NCI-H2107 (cell line): ENCODE measurements around the gene EXD3.

Source experiments
- DNase-seq: peaks from one replicate; lab custom pipeline; 2025; lab: John Stamatoyannopoulos, UW

Gene EXD3

DNA sequence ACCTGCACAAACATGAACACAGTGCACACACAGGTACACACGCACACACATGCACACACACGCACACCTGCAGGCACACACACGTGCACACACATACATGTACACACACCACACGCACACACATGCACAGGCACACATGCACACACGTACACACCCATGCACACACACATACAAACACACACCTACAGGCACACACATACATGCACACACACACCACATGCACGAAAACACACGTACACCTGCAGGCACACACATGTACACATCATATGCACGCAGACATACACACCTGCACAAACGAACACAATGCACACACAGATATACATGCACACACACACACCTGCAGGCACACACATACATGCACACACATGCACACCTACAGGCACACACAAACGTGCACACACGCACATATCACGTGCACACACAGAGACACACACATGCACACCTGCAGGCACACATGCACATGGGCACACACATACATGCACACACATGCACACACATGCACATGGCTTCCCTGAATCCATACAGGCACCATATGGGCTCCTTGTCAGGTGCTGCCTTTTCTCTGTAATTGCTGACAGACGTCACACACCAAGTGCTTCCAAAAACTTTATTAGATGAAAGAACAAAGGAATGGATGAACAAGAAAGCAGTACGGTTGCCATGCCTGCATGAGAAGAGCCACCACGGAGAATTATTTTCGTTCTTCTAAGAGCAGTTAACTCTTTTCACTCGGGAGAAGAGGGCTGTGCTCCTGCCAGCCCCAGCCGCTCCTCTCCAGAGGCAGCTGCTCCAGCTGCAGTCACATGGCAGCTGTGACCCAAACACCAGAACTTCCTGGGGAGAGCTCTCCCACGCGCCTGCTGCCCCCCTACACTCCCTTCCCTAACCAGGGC, 57.2 kb downstream of the EXD3 start:
- DNase-seq: no peak

DNA sequence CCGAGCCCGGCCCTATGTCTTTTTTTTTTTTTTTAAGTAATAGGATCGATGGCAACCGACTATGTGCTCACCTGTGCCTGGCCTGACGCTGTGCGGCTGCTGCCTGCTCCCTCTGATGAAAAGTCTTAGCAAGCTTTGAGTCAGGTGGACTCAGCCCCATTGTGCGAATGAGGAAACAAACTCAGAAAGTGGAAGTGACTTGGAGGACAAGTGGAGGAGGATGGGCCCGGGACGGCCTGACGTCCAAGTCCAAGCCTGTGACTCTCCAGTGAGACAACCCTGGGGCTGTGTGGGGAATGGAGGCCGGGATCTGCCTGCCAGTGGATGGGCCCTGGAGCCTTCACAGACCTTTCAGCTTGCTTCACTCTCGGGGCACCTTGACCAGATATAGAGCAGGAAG, 57.9 kb downstream of the EXD3 start:
- DNase-seq: no peak

DNA sequence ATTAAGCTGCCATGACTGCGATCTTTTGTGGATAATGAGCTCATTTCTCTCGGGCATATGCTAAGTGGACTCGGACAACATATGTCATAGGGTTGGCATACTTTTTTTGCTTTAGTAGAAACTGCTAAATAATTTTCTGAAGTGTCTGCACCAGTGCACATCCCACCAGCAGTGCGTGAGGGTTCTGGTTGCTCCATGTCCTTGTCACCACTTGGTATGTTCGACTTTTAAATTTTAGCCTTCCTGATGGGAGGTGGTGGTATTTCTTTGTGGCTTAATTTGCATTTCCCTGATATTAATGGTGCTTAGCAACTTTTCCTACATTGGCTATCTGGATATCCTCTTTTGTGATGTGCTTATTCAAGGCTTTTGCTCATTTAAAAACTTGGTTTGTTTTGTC, 63.1 kb downstream of the EXD3 start:
- no peak for DNase-seq

DNA sequence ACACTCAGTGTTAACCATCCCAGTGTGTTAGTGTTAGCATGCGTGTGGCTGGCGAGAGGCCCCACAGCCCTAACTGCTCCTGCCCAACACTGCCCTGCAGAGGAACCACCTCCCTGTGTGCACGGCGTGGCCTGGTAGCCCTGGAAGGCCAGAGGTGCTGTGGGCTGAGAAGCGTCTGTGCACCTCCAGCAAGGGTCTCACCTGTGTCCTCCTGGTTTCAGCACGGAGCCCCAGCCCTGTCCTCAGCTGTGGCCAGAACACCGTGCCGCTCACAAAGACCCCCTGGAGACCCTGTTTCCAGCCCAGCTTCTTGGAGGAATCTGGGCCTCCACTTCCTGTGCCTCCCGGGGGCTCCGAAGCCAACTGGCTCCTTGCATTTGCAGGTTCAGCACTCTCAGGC, 64.8 kb downstream of the EXD3 start:
- no peak for DNase-seq

DNA sequence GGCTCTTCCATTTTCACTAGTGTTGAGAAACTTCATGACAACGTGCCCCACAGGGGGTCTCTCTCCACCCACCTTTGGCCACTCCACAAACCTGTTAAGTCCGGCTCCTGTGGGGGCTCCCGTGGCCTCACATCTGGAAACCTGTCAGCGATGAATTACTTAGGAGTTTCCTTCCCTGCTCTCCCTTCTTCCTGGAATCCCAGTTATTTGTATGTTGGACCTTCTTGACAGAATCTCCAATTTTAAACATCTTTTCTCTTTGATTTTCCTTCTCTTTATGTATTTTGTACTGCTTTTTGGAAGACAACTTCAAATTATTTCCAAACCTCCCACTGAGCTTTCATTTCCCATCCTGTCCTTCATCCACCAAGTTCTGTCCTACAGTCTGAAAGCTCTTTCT, 65.8 kb downstream of the EXD3 start:
- no peak for DNase-seq

DNA sequence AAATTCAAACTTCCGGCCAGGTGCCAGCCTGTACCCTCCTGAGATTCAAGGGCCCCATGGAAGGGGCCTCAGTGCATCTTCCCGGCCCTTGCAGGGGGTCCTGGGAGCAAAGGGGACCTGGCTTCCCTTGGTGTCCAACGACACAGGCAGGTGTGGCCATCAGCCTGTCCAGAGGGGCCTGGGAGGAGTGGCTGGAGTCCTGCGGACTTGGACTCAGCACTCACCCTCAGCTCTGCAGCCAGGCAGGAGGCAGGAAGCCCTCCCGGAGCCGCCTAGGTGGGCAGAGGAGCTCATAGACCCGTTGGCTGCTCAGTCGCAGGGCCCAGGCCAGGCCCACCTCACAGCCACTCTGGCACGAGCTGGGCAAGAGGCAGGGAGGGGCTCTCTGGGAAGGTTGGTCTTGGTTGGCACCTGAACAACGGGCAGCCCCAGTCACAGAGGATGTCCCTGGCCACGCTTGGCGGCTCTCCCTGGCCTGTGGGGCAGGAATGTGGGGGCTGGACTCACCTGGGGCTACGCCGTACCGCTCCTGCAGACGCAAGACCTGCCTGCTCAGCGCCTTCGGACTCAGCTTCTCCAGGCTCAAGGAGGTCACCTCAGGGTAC, 67.1 kb downstream of the EXD3 start:
- no peak for DNase-seq

DNA sequence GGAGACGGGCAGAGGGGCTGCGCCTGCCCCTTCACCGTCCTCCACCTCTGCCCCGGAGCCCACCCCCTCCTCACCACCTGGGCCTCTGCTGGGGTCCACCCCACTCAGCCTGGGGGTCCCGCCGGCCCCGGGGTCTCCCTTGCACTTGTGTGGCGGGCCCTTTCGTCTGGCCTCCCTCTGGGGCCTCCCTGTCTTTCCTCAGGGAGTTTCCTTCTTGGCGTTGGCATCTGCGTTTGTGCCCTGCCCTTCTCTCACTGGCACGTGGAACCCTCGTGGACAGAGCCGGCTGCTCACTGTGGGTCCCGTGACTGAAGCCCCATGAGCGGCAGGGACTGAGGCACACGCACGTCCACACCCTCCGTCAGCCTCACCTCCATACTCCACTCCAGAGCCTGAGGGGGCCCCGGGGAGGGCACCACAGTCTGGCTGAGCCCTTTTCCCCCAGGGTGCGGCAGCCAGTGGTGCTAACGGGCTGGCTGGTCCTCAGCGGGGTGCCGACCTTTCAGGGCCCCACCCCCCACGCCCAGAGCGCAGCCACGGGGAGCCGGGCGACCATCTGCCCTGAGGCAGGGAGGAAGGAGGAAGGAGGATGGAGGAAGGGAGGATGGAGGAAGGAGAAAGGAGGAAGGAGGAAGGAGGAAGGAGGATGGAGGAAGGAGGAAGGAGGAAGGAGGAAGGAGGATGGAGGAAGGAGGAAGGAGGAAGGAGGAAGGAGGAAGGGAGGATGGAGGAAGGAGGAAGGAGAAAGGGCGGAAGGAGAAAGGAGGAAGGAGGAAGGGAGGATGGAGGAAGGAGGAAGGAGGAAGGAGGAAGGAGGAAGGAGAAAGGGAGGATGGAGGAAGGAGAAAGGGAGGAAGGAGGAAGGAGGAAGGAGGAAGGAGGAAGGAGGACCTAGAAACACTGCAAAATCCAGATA, 67.9 kb downstream of the EXD3 start:
- DNase-seq: no peak

DNA sequence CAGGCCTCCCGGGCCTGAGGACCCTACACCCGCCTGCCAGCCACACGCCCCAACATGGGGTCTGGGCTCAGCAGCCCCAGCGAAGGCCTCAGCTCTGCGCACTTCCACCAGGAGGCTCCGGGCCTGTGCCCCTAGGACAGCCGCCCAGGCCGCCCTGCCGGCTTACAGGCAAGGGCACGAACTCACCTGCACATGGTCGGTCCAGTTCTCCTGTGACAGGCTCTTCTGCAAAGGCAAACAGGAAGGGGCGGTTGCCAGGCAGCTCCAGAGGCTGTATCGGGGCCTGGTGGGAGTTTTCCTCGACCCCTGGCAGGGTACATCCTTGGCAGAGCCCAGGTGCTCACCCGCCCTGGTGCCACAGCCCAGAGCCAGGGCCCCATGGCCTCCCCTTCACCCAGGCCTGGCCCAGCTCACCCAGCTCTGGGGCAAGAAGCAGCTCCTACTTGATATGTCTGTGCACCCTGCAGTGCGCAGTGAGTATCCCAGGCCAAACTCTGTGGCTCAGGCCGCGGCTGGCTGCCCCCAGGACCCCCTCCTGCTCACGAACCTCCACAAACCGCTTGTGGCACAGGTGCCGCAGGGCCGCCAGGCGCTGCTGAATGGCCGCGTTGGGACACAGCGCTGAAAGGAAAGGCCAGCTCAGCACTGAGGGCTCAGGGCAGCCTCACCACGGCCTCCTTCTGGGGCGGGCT, 68.7 kb downstream of the EXD3 start:
- DNase-seq: no peak

DNA sequence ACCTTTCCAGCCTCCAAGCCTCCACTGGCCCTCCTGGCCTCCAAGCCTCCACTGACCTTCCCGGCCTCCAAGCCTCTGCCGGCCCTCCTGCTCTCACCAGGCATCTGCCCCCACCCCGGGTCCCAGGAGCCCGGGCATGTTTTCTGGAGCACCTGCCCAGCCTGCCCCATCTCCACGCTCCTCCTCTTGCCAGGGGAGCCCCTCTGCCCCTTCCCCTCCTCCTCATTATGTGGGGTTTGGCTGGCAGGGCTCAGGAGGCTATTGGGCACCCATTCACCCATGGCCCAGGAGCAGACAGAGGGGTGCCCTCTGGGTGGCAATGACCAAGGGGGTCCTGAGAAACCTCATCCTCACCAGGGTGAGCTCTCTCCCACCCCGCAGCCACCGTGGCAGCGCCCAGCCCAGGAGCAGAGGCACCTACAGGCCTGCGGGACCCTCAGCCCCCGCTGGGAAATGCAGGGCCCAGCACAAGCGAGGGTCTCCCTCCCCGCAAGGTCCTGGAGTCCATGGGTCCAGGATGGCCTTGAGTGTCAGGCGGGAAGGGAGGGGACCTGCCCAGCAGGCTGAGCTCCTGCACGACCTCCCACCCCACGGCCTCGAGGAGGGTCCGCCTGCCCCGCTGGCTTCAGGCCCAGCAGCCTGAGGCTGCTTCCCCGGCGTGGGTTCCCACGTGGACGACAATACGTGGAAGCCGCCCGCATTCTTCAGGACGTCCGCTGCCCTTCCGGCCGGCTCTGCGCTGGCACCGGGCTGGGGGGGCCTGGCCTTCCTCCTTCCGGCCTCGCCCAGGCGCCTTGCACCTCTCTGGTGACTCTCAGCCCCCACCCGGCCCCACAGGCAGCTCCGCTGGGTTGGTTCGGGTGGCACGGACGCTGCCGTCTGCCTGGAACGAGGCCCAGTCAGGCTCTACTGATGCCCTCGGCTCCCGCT, 69.5 kb downstream of the EXD3 start:
- DNase-seq: no peak

DNA sequence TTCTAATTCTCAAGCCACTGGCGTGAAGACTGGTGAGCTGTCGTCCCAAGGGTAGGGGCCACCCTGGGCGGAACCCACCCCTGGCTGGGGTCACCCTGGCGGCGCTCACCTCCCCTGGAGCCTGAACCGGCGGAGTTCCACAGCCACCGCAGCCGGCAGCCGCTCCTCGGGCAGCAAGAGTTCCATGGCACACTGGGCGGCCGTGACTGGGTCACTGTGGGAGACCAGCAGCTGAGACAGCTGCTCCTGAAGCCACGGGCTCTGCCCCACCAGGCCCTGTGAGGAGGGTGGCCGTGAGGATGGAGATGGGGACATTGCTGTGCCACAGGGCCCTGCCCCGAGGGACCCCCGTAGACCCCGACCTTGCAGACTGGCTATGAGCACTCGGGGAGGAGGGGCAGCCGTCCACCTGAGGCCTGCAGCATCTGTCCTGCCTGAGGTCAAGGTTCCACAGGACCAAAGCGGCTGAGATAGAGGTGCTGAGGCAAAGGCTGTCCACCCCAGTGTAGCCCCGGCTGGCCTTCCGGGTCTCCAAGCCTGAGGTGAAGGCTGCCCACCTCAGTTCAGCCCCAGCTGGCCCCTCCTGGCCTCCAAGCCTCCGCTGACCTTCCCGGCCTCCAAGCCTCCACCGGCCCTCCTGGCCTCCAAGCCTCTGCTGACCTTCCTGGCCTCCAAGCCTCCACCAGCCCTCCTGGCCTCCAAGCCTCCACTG, 70.3 kb downstream of the EXD3 start:
- no peak for DNase-seq

DNA sequence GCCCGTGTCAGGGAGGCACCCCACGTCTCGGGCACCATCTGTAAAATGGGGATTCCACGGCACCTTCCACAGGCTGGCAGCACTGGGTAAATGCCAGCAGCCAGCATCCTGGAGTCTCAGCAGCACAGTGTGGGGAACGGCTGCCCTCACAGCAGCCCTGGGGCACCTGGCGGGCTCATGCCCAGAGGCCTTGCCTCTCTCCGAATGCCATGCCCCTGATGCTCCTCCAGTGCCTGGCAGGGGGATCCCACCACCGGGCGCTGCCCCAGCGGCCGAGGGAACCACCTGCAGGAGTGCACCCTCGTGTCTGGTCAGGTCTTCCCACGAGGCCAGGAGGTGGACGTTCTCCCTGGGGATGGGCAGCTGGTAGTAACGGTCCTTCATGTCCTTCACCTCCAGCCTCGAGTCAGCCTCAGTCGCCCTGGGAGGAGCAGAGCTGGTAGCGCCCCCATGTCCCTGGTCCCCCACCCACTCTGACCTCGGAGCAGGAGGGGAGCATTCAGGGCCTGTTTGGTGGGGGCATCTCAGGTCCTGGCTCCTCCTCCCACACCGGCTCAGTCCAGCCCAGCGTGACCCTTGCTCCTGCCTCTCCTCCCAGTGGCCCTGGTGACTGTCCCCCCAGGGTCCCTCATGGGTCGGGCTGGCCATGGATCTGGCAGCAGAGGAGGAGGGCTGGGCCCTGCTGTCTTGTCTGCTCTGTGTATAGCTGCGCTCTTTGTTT, 71.0 kb downstream of the EXD3 start:
- no peak for DNase-seq

DNA sequence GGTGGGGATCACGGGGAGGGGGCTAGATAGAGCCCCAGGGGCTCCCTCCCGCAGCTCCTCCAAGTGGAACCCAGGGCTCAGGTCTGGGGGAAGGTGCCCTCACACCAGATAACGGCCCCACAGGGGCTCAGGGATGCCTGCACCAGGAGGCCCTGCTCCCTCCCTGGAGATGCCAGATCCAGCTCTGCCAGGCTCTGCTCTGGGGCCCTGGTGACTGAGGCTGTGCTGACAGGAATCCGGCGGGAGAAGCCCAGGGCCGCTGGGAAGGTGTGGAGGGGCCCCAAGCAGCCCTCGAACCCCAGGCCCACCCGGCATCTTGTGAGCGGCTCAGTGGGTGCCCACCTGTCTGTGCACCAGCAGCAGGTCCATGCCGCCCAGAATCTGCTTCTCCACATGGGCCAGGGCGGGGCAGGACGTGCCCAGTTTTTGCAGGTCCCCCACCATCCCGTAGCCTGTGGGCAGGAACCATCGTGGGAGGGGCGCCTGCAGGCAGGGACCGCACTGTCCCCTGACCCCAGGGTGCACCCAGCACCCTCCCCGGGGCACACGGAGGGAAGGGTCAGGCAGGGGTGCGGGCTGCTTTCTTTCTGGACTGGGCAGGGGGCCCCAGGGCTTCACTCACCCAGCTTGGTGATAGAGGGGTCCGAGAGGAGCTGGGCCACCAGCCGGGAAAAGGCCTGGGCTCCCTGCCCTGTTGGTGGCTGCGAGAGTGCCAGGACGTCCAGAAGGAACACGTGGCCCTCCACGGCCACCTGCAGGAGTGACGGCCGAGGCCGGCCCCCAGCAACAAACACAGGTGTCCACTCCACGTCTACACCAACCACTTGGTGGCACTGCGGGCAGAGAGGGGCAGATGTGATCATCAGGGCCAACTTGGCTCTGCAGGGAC, 72.0 kb downstream of the EXD3 start:
- no peak for DNase-seq

DNA sequence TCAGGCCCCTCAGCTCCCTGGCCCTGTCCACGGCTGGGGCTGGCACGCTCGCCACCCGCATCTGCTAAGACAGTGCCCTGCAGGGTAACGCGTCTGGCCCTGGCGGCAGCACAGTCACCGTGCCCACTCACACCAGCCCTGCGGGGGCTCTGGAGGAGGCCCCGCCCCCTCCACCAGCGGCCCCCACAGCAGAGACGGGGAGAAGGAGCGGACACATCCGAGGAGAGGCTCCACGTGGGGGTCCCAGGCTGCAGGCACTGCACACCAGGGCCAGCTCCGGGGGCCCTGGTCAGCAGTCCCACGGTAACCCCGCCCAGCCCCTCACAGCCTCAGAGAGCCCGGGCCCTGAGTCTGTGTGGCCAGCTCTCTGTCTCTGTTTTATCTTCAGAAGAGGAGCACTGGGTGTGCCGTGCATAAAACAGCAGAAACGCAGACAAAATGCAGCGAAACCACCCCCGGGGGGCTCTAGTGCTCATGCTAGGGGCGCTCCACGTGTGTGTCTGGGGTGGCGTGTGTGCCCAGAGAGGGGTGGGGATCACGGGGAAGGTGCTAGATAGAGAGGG, 73.4 kb downstream of the EXD3 start:
- DNase-seq: no peak

DNA sequence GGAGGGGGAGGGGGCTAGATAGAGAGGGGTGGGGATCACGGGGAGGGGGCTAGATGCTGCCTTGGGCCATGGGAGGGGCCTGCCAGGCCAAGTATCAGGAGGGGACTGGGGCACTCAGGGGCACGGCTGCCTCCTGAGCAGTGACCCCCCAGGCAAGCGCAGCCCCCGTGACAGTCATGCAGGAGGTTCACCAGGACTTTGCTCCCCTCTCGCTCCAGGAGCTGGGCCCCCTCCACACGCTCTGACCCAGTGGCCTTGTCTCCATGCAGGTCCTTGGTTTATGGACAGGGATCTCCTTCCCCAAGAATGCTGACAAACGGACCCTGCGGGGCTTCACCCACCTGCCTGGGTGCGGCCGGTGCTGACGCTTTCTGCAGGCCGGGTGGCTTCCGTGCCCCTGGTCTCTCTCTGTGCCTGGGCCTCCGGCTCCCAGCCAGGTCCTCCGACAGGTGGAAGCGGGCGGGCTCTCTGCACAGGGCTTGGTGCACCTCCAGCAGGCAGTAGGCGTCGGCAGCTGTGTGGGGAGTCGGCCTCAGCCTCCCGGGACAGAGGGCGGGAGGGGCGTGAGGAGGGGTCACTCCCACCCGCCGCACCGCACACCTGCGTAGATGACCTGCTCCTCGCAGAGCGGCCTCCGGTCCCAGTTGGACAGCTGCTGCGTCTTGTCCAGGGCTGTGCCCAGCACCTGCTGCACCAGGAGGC, 74.0 kb downstream of the EXD3 start:
- DNase-seq: no peak

DNA sequence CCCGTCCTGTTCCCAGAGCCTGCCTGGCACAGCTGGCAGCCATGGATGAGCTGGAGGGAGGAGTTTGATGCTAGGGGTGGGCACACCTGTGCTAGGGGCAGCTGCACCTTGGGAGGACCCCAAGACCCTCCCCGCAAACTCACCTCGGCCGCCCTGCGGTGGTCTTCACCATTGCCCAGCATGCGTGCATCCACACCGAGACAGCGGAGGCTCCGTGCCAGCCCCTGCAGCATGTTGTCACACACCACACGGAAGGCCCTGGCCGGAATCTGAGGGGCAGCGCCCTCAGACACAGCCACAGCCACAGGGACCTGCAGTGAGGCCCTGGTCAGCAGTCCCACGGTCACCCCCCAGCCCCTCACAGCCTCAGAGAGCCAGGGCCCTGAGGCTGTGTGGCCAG, 75.0 kb downstream of the EXD3 start:
- no peak for DNase-seq

DNA sequence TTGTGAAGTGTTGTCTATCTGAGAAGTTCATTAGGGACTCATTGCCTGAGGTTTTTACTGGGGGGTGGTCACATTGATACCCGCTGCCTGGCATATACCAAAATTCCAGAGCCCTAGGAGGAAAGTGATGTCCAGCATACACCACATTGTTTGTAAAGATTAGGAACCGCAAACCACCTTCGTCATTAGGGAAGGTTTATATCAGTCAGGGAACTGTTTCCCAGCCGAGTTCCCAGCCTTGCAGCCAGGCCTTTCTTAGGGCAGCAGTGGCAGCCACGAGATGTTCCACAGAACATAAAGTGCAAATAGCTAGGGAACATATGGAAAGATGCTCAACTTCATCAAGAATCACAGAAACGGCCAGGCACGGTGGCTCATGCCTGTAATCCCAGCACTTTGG, 80.5 kb downstream of the EXD3 start:
- DNase-seq: no peak

DNA sequence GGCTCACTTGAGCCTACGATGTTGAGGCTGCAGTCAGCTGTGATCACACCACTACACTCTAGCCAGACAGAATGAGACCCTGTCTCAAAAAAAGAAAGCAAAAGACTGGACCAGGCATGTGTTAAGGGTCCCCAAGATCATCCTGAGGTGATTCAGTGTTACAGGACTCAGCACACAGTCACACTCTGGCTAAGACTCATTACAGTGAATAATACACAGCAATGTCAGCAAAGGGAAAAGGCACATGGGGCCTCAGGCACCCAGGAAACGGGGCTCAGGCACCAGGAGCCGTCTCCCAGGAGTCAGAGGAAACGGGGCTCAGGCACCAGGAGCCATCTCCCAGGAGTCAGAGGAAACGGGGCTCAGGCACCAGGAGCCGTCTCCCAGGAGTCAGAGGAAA, 81.7 kb downstream of the EXD3 start:
- DNase-seq: no peak
